ENCODE data around the gene GIPR. TPM values are rescaled to one million over a fixed set of nuclear protein-coding genes. Genes with fewer than 3 reads are reported as not detected.

GIPR gene
- total RNA-seq, 1 experiment from 2014 or later: 2.0 TPM

GRCh38 chr19:45670670-45671453 lies 2.8 kb downstream of the GIPR start:
- H3K4me3 ChIP-seq (ENCODE audit: low read depth in 2 of 2, low read length in 2 of 2): peak overlapping the region; percentile 20 to 44
- no peaks in the 10 kb centered on the region; the same call in 1 of the 2 replicates for H3K36me3 ChIP-seq (ENCODE audit: control insufficient read depth, insufficient read depth, low read length)
- no peaks in the 10 kb centered on the region for H3K4me1 ChIP-seq (ENCODE audit: control insufficient read depth, insufficient read depth, low read length)
- no TSS peak for BruUV-seq (replicated peaks)
- ChIA-PET POLR2A (no interaction called here), CTCF (interaction anchor here (0.7 kb wide), 2 partner anchors 21 to 84 kb away, joined by 3 read pairs; partner anchors contain the start of genes QPCTL and SNRPD2)
- H3K27me3 ChIP-seq (ENCODE audit: control insufficient read depth, insufficient read depth, low read length): no peaks in the 10 kb centered on the region
- in situ Hi-C loops (cut with HindIII; ENCODE audit: low pct_unique_long_range_greater_than_20kb, low sequenced_read_pairs) (no loop called here), intact Hi-C loops (cut with micrococcal nuclease; ENCODE audit: unreplicated experiment) (no loop called here)
- peak; percentile 71 for ATAC-seq
- no peak for TF ChIP-seq POLR2AphosphoS5 (IDR thresholded peaks at IDR 0.05; ENCODE audit: low read depth, low read length)
- no peak for TF ChIP-seq REST (IDR thresholded peaks at IDR 0.05; ENCODE audit: insufficient read depth in 1 of 2, low read depth in 2 of 2, low read length in 1 of 2)
- TF ChIP-seq SIN3A (IDR thresholded peaks at IDR 0.05; ENCODE audit: borderline replicate concordance, insufficient read depth, low read depth, low read length): no peak
- TF ChIP-seq TCF7L2 (IDR thresholded peaks at IDR 0.05; ENCODE audit: low read depth, low read length): no peak
- no peak for TF ChIP-seq CTCF (IDR thresholded peaks at IDR 0.05)
- no peak overlapping the region for H3K27ac ChIP-seq (ENCODE audit: low read length)
- H3K9me3 ChIP-seq (ENCODE audit: control insufficient read depth, insufficient read depth, low read depth, low read length): no peaks in the 10 kb centered on the region
- no peak for DNase-seq (ENCODE audit: low read depth, low spot score)

GRCh38 chr19:45674946-45675345 lies 6.9 kb downstream of the GIPR start:
- H3K27me3 ChIP-seq (ENCODE audit: control insufficient read depth, insufficient read depth, low read length): no peaks in the 10 kb centered on the region
- H3K27ac ChIP-seq (ENCODE audit: low read length): no peak overlapping the region
- POLR2A ChIA-PET: no interaction called here
- CTCF ChIA-PET: no interaction called here
- no peak for TF ChIP-seq TCF7L2 (IDR thresholded peaks at IDR 0.05; ENCODE audit: low read depth, low read length)
- TF ChIP-seq REST (IDR thresholded peaks at IDR 0.05; ENCODE audit: insufficient read depth in 1 of 2, low read depth in 2 of 2, low read length in 1 of 2): no peak
- no peak for TF ChIP-seq POLR2AphosphoS5 (IDR thresholded peaks at IDR 0.05; ENCODE audit: low read depth, low read length)
- TF ChIP-seq CTCF (IDR thresholded peaks at IDR 0.05): no peak
- no peak for TF ChIP-seq SIN3A (IDR thresholded peaks at IDR 0.05; ENCODE audit: borderline replicate concordance, insufficient read depth, low read depth, low read length)
- DNase-seq (ENCODE audit: low read depth, low spot score): no peak
- intact Hi-C loops (cut with micrococcal nuclease; ENCODE audit: unreplicated experiment) (no loop called here), in situ Hi-C loops (cut with HindIII; ENCODE audit: low pct_unique_long_range_greater_than_20kb, low sequenced_read_pairs) (no loop called here)
- no peaks in the 10 kb centered on the region; the same call in 1 of the 2 replicates for H3K36me3 ChIP-seq (ENCODE audit: control insufficient read depth, insufficient read depth, low read length)
- no peaks in the 10 kb centered on the region for H3K9me3 ChIP-seq (ENCODE audit: control insufficient read depth, insufficient read depth, low read depth, low read length)
- H3K4me1 ChIP-seq (ENCODE audit: control insufficient read depth, insufficient read depth, low read length): peaks cover 4% of the 10 kb centered on the region; the same call in 1 of the 2 replicates
- BruUV-seq (replicated peaks): no TSS peak
- ATAC-seq: no peak
- no peak overlapping the region for H3K4me3 ChIP-seq (ENCODE audit: low read depth in 2 of 2, low read length in 2 of 2)
